ENCODE measurements around the gene A2M. TPM values are rescaled to one million over a fixed set of nuclear protein-coding genes. Genes with fewer than 3 reads are reported as not detected.

A2M gene
- total and polyA plus RNA-seq, 2 experiments from 2014 or later = 0.92 TPM; not detected in 1

DNA sequence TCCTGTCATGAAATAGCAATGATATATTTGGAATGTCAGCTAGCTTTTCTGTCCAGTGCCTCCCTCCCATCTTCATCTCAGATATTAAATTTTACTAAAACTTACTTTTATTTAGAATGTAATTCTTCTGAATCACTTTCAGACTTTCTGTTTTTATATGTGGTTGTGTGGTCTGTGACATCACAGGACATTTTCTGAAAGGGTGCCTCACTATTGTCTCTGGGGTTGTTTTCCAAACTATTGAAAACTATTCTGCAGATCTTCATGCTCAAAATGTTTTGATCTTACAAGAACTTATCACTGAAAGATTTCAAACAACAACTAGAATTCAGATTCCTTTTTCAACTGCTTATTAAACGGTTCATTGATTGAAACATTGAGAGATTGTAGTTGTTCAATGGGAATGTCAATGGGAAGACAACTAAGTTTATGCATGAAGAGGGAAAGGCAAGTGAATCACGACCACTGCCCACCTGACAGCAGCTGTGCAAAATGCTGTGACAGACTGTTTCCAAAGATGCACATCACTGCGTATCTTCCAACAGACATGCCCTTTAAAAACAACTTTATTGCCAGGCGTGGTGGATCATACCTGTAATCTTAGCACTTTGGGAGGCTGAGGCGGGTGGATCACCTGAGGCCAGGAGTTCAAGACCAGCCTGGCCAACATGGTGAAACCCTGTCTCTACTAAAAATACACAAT, 75.1 kb downstream of the A2M start:
- no peak overlapping the region for H3K4me3 Mint-ChIP-seq
- DNase-seq (ENCODE audit: low spot score) (no peak), ATAC-seq (no peak)

More for the DNA sequence above, 75.1 kb downstream of the A2M start:
- TF ChIP-seq CREB1 (CRISPR knock-in tag; IDR thresholded peaks at IDR 0.05; ENCODE audit: low read depth) = no peak
- no peak for TF ChIP-seq EZH2 (IDR thresholded peaks at IDR 0.05; ENCODE audit: low read depth, unreplicated experiment)
- TF ChIP-seq JUNB (IDR thresholded peaks at IDR 0.05; ENCODE audit: unreplicated experiment) = no peak
- TF ChIP-seq, protein P1, sequence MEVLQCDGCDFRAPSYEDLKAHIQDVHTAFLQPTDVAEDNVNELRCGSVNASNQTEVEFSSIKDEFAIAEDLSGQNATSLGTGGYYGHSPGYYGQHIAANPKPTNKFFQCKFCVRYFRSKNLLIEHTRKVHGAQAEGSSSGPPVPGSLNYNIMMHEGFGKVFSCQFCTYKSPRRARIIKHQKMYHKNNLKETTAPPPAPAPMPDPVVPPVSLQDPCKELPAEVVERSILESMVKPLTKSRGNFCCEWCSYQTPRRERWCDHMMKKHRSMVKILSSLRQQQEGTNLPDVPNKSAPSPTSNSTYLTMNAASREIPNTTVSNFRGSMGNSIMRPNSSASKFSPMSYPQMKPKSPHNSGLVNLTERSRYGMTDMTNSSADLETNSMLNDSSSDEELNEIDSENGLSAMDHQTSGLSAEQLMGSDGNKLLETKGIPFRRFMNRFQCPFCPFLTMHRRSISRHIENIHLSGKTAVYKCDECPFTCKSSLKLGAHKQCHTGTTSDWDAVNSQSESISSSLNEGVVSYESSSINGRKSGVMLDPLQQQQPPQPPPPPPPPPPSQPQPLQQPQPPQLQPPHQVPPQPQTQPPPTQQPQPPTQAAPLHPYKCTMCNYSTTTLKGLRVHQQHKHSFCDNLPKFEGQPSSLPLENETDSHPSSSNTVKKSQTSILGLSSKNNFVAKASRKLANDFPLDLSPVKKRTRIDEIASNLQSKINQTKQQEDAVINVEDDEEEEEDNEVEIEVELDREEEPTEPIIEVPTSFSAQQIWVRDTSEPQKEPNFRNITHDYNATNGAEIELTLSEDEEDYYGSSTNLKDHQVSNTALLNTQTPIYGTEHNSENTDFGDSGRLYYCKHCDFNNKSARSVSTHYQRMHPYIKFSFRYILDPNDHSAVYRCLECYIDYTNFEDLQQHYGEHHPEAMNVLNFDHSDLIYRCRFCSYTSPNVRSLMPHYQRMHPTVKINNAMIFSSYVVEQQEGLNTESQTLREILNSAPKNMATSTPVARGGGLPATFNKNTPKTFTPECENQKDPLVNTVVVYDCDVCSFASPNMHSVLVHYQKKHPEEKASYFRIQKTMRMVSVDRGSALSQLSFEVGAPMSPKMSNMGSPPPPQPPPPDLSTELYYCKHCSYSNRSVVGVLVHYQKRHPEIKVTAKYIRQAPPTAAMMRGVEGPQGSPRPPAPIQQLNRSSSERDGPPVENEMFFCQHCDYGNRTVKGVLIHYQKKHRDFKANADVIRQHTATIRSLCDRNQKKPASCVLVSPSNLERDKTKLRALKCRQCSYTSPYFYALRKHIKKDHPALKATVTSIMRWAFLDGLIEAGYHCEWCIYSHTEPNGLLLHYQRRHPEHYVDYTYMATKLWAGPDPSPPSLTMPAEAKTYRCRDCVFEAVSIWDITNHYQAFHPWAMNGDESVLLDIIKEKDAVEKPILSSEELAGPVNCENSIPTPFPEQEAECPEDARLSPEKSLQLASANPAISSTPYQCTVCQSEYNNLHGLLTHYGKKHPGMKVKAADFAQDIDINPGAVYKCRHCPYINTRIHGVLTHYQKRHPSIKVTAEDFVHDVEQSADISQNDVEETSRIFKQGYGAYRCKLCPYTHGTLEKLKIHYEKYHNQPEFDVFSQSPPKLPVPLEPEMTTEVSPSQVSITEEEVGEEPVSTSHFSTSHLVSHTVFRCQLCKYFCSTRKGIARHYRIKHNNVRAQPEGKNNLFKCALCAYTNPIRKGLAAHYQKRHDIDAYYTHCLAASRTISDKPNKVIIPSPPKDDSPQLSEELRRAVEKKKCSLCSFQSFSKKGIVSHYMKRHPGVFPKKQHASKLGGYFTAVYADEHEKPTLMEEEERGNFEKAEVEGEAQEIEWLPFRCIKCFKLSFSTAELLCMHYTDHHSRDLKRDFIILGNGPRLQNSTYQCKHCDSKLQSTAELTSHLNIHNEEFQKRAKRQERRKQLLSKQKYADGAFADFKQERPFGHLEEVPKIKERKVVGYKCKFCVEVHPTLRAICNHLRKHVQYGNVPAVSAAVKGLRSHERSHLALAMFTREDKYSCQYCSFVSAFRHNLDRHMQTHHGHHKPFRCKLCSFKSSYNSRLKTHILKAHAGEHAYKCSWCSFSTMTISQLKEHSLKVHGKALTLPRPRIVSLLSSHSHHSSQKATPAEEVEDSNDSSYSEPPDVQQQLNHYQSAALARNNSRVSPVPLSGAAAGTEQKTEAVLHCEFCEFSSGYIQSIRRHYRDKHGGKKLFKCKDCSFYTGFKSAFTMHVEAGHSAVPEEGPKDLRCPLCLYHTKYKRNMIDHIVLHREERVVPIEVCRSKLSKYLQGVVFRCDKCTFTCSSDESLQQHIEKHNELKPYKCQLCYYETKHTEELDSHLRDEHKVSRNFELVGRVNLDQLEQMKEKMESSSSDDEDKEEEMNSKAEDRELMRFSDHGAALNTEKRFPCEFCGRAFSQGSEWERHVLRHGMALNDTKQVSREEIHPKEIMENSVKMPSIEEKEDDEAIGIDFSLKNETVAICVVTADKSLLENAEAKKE (CRISPR knock-in tag; IDR thresholded peaks at IDR 0.05) = no peak
- TF ChIP-seq, protein P2, sequence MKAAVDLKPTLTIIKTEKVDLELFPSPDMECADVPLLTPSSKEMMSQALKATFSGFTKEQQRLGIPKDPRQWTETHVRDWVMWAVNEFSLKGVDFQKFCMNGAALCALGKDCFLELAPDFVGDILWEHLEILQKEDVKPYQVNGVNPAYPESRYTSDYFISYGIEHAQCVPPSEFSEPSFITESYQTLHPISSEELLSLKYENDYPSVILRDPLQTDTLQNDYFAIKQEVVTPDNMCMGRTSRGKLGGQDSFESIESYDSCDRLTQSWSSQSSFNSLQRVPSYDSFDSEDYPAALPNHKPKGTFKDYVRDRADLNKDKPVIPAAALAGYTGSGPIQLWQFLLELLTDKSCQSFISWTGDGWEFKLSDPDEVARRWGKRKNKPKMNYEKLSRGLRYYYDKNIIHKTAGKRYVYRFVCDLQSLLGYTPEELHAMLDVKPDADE (IDR thresholded peaks at IDR 0.05) = no peak
- TF ChIP-seq, protein P3, sequence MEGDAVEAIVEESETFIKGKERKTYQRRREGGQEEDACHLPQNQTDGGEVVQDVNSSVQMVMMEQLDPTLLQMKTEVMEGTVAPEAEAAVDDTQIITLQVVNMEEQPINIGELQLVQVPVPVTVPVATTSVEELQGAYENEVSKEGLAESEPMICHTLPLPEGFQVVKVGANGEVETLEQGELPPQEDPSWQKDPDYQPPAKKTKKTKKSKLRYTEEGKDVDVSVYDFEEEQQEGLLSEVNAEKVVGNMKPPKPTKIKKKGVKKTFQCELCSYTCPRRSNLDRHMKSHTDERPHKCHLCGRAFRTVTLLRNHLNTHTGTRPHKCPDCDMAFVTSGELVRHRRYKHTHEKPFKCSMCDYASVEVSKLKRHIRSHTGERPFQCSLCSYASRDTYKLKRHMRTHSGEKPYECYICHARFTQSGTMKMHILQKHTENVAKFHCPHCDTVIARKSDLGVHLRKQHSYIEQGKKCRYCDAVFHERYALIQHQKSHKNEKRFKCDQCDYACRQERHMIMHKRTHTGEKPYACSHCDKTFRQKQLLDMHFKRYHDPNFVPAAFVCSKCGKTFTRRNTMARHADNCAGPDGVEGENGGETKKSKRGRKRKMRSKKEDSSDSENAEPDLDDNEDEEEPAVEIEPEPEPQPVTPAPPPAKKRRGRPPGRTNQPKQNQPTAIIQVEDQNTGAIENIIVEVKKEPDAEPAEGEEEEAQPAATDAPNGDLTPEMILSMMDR (conservative IDR thresholded peaks at IDR 0.05; ENCODE audit: low read depth in 2 of 2) = no peak
- TF ChIP-seq POLR2AphosphoS5 (IDR thresholded peaks at IDR 0.05; ENCODE audit: low read depth) = no peak
- no peak for TF ChIP-seq STAT1 (IDR thresholded peaks at IDR 0.05; ENCODE audit: unreplicated experiment)
- no peak for TF ChIP-seq ZNF114 (CRISPR knock-in tag; IDR thresholded peaks at IDR 0.05)
- no peak for TF ChIP-seq ZNF331 (CRISPR knock-in tag; IDR thresholded peaks at IDR 0.05; ENCODE audit: low read depth)
- TF ChIP-seq, protein P4, sequence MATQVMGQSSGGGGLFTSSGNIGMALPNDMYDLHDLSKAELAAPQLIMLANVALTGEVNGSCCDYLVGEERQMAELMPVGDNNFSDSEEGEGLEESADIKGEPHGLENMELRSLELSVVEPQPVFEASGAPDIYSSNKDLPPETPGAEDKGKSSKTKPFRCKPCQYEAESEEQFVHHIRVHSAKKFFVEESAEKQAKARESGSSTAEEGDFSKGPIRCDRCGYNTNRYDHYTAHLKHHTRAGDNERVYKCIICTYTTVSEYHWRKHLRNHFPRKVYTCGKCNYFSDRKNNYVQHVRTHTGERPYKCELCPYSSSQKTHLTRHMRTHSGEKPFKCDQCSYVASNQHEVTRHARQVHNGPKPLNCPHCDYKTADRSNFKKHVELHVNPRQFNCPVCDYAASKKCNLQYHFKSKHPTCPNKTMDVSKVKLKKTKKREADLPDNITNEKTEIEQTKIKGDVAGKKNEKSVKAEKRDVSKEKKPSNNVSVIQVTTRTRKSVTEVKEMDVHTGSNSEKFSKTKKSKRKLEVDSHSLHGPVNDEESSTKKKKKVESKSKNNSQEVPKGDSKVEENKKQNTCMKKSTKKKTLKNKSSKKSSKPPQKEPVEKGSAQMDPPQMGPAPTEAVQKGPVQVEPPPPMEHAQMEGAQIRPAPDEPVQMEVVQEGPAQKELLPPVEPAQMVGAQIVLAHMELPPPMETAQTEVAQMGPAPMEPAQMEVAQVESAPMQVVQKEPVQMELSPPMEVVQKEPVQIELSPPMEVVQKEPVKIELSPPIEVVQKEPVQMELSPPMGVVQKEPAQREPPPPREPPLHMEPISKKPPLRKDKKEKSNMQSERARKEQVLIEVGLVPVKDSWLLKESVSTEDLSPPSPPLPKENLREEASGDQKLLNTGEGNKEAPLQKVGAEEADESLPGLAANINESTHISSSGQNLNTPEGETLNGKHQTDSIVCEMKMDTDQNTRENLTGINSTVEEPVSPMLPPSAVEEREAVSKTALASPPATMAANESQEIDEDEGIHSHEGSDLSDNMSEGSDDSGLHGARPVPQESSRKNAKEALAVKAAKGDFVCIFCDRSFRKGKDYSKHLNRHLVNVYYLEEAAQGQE (IDR thresholded peaks at IDR 0.05; ENCODE audit: unreplicated experiment) = no peak
- TF ChIP-seq EZH2phosphoT487 (IDR thresholded peaks at IDR 0.05; ENCODE audit: unreplicated experiment) = no peak
- no peak for TF ChIP-seq NANOG (IDR thresholded peaks at IDR 0.05; ENCODE audit: borderline replicate concordance)
- no peak overlapping the region for H3K4me2 ChIP-seq
- H3F3A ChIP-seq (replicated peaks; ENCODE audit: low read depth) = no peaks in the 10 kb centered on the region
- no peak overlapping the region for H2AFZ ChIP-seq
- Mint-ChIP-seq H3K9me3 (no peaks in the 10 kb centered on the region), H3K27me3 (ENCODE audit: insufficient read depth, low read depth, poor library complexity) (no peaks in the 10 kb centered on the region), H3K36me3 (ENCODE audit: low read depth) (no peaks in the 10 kb centered on the region), H3K4me1 (no peaks in the 10 kb centered on the region), H3K27ac (no peak overlapping the region)
- no peak overlapping the region for H3K4me3 ChIP-seq
- H3K9me2 ChIP-seq (ENCODE audit: insufficient read depth) = no peaks in the 10 kb centered on the region
- H3K27ac ChIP-seq (ENCODE audit: low read depth) = no peak overlapping the region
- no peaks in the 10 kb centered on the region for H3K79me2 ChIP-seq (replicated peaks; ENCODE audit: insufficient read depth)
- H3K4me1 ChIP-seq (ENCODE audit: insufficient read depth) = no peaks in the 10 kb centered on the region
- no peaks in the 10 kb centered on the region for H3K27me3 ChIP-seq (ENCODE audit: insufficient read depth)
- no peaks in the 10 kb centered on the region for H4K20me1 ChIP-seq (replicated peaks; ENCODE audit: insufficient read depth)
- H3K36me3 ChIP-seq (ENCODE audit: insufficient read depth) = no peaks in the 10 kb centered on the region

Measured in GM23338 (cell line).